Limb (tissue), 2 donors: ENCODE measurements around the gene AMPH.
A peak's percentile ranks its signal among the peaks of the same experiment; 100 is the strongest.
"Not testable (repeated sequence)": the region's sequence is repeated elsewhere in the genome, so short reads cannot be mapped to it uniquely, and the experiment has no call there.

Experiments
- DNase-seq, 2 donors: peaks; one replicate each; pipeline ENCODE4 v3.0.0-alpha.2; 2016; ENCODE audit errors: extremely low spot score in 2 of 2

The AMPH gene

DNA sequence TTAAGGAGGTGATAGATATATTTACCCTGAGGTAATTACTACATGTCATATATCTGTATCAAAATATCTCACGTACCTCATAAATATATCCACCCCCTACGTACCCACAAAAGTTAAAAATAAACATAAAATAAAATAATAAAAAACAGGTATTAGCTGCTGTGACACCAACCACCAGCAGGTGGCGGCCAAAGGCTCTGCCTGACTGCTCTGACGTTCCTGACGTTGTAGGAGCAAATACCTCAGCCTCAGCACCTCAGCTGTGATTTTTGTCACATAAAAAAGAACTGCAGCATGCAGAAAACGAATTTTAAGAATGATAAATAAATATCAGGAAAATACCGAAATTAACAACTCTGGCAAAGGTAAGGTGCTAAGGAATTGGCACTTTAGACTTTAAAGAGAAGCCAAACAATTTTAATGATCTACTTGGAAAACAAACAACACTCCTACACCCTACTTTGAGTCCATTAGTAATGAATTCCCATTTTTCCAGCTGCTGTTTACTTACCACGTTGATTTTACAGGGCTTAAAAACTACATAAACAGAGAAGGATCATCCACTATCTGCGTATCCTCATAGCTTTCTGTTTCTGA lies 232.3 kb downstream of the AMPH start:
- peak; percentile 55 to 68 for DNase-seq

DNA sequence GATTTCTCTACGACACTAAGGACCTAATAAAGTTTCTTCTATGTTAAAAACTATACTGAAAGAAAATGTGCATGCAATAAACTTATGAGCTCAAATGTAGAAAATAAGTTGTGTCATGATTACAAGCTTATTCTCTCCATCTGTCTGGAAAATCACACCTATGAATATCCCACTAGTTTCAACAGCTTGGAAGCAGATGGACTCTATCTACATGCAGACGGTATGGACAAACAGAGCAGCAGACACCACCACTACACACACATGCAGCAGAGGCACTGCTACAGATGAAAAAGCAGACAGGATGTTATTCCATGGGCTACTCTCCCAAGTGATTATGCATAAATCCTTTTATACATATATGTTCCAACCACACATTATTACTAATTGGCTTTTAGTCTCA lies 234.3 kb downstream of the AMPH start:
- DNase-seq = no peak

DNA sequence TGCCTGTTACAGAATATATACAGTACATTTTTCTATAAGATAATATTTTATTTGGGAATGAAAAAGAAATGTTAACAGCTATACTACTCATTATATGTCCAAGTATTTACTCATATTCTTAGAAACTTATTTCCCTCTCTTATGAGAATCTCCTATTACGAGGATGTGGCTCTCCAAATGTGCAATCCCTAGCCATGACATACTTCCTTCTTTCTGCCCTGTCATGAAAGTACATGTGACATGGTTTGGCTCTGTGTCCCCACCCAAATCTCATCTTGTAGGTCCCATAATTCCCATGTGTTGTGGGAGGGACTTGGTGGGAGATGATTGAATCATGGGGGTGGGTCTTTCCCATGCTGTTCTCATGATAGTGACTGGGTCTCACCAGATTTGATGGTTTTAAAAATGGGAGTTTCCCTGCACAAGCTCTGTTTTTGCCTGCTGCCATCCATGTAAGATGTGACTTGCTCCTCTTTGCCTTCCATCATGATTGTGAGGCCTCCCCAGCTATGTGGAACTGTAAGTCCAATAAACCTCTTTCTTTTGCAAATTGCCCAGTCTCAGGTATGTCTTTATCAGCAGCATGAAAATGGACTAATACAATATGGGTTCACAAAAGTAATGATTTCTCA lies 235.1 kb downstream of the AMPH start:
- not testable (repeated sequence) for DNase-seq

DNA sequence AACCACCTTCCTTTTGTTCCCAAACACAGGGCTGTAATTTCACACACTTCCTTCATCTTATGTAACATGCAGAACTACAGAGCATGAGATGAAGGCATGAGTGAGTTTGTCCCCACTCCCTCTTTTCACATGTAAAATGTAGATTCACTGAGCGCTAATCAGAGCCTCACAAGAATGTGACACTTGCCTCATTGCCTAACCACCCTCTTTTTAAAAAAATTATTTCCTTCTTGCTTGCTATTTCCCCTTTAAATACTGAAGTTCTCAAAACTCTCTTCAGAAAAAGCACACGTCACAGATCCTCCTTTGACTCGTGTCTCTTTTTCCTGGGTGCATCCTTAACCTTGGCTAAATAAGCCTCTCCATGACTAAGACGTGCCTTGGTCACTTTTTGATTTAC lies 236.5 kb downstream of the AMPH start:
- no peak for DNase-seq

DNA sequence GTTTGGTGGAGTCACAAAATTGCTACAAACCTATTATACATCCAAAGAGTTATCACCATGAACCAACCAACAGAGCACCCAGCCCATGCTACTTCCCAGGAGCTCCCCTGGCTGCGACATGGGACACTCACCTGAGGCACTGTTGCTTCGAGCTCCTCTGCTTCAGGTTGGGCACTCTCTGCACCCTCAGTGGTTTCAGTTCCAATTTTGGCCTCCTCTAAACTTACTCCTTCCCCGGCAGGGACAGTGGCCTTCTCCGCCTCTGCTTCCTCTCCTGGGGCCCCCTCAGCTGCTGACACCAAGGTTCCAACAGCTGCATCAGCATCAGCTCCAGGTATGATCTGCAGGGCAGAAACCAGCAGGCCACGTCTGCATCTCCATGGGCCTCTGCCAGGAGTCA lies 237.3 kb downstream of the AMPH start:
- DNase-seq = no peak

DNA sequence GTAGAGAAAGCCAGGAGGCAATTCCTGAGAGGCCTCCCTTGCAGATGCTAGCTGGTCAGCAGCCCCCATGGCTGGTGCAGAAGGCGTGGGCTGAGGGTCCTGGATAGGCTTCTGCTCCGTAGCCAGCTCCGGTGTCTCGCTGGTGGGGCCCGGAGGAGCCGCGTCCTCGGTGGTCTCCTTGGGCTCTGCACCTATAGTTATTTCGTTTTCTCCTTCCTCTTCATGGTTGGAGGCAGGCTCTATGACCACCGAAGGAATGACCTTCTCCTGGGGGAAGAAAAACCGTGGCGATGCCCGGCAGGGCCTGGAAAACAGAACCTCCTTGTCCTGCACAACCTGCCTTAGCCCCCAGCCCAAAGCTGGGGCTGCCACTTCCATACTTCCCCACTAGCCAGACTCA lies 239.4 kb downstream of the AMPH start:
- DNase-seq = no peak

DNA sequence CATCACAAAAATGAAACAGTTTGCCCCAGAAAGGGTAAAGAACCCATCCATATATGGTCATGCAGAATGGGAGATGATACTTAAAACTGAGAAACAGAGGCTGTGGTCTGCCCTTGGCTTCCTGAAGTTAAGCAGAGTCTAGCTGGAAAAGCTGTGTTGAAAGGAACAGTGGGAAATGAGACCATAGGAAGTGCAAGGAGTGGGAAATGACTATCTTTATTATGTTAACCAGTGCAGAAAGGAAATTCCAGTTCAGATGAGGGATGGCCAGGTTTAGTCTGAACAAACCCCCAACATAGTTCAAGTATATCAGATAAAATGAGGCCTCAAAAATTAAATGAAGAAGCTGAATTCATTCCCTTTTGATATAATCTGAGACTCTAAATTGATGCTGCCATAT lies 245.5 kb downstream of the AMPH start:
- no peak for DNase-seq

DNA sequence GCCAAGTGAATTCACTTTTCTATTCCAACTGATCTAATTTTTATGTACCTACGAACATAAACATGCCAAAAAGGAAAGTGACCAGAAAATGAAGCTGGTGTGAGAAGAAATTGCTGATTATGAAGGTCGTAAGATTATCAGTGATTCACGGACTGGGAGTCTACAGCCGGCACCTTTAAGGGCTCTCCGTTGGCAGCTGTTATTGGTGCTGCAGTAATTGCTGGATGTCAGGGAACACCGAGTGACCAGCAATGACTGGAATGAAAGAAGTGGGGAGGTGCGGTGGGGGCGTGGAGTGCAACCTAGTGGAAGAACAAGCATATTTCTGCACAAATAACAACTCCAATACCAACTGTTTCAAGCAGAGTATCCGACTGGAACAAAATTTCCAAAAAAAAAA lies 247.9 kb downstream of the AMPH start:
- DNase-seq = no peak

DNA sequence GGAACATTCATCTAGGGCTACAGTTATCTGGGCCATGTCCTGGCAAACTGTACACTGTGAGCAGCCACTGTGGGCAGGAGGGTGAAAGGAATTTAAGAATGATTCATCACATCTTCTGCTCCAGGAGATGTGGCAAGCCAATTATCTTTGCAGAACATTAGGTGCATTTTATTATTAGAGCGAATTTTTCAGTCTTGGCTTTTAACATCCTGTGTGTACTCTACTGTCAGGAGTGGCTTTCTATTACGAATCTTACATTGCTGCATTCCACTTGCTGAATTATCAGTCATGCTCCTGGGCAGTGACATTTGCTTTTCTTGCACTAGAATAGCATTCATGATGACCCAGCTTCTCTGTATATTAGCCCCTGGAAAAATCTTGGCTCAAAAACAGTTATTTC lies 248.5 kb downstream of the AMPH start:
- DNase-seq = no peak

DNA sequence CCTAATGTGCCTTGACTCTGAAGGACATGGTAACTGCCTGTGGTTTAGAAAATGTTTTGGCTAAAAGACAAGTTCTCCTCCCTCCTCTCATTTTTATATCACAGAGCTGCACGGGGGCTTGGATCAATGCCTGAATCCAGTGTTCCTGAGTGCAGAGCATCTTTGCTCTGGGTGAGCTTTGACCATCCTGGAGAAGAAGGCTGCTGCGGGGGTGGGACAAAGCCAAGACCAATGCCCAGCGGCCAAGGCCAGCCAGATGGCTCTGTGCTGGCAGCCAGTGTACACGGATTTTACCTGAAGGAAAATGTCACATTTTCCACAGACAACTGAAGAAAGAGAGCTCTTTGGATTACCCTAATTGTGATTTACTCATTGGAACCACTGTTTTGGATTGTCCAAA lies 255.7 kb downstream of the AMPH start:
- no peak for DNase-seq

DNA sequence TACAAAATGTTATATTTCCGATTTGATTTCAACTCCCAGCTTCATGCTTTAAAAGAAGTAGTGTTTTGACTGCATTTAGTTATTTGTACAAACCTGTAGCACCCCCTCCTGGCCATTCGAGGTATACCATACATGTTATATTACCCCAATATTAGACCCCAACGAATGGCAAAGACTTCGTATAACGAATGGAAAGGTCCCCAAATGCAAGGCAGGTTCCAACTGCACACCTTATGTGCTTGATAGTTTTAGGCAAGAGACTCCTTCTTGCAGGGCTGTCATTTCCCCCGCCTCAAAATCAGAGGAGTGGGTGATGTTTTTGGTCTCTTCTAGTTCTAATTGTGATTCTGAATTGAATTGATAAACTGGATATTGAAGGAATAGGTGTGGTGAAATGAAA lies 256.7 kb downstream of the AMPH start:
- DNase-seq = peak; percentile 53 to 61

DNA sequence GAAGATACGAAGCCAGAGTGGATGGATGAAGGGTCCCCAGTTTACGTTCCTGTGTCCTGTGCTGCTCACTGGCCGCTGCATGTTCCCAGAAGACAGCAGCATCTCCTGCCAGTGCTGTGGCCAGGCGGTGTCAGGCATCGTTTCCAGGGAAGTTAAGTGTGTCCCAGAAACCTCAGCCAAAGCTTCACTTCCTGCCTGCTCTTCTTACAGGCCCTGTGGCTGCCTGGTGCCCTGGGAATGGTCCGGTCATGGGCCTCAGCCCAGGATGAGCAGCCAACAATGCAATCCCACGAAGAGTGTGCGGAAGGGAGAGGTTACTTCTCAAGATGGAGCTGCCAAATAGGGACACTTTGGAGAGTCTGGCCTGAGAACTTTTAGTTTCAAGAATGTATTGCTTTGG lies 258.0 kb downstream of the AMPH start:
- no peak for DNase-seq

DNA sequence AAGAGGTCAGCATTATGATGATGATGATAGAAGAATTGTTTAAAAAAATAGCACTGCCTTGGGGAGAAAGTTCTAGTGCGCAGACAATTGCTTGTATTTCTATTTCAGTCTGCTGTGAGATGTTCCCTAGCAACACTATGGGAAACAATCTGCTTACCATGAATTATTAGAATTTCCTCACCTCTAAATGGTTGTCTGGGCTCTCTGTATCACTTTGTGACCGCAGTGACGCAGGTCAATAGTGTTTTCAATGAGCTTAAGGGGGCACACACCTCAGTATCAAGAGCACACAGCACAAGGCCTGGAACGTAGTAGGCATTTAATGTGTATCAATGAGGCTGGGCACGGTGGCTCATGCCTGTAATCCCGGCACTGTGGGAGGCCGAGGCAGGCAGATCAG lies 258.9 kb downstream of the AMPH start:
- DNase-seq = no peak

DNA sequence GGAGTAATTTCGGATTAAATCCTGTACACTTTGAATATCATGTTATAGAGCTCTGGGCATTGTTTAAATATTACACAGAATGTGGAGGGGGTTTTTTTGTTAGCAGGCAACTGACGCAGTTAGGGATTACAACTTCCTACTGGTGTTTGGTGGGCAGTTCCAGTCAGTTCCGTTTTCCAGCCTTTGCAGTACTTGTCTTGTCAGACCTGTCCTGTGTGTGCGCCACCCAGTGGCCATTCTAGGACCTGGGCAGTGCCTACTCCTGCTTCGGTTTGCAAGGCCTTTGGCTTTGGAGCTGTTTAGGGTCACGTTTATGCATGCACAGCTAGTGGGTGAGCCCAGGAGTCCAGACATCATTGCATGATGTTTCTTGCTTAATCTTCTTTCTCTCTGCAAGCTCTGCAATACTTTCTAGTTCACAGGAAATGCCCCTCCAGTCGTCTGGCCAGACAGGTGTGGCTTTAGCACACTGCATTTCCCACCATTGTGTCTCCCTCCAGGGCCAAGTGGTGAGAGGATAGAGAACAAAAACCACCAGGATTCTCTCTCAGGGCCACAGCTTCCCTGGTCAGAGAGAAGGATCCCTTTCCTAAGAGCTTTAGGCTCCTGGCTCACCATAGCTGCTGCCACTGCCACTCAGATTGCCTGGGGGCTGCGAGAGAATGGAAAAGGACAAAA lies 261.2 kb downstream of the AMPH start:
- DNase-seq = peak in 1 of 2 donors; percentile 82

DNA sequence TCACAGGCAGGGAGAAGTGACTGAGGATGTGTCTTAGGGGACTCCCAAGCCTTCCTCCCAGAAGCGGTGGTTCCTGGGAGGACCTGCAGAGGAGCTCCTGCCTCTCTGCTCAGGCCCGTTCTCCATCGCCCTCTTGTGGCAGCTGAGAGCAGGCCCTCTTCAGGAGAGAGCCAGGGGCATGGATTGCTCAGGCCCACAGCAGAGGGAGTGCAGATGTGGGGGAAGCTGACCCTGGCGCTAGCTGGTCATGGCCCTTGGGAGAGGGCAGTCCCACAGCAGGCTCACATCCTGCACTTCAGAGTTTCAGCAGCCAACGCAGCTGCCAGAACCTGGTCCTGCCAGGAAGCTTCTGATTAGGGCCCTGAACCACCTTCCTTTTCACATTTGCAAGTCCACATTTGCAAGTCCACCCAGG lies 263.0 kb downstream of the AMPH start:
- peak in 1 of 2 donors; percentile 54 for DNase-seq

DNA sequence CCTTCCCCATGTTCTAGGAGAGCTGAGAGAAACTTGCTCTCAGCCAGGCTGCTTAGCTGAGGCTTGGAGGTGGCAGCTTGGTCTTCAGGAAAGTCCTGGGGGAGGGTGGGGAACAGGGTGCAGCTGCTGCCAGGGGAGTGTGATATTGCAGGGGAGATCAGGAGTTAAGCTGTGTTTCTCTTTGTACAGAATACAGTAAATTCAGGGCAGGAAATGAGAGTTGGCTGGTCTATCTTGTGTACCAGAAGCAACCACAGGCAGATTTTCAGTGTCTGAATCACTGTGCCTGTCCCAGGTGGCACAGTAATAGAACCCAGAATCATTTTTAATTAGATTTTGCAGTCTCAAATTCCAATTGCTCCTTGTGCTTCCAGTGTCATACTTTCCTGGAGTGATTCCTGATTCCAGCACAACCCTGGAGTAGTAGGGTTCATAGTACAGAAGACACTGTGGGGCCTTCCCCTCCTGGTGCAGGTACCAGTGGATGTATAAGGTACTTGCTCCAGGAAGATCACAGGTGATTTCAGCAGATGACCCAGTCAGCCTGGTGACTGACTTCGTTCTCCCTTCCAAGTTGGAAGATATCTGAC lies 263.8 kb downstream of the AMPH start:
- no peak for DNase-seq

DNA sequence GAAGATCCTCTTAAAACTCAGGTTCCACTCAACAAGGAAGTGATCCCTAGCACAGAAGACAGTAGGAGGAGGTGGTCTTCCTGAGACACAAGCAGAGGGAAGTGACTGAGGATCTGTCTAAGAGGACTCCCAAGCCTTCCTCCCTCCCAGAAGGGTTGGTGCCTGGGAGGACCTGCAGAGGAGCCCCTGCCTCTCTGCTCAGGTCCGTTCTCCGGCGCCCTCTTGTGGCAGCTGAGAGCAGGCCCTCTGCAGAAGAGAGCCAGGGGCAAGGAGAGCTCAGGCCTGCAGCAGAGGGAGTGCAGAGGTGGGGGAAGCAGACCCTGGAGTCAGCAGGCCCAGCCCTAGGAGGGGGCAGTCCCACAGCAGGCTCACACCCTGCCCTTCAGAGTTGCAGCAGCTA lies 267.8 kb downstream of the AMPH start:
- not testable (repeated sequence) for DNase-seq

DNA sequence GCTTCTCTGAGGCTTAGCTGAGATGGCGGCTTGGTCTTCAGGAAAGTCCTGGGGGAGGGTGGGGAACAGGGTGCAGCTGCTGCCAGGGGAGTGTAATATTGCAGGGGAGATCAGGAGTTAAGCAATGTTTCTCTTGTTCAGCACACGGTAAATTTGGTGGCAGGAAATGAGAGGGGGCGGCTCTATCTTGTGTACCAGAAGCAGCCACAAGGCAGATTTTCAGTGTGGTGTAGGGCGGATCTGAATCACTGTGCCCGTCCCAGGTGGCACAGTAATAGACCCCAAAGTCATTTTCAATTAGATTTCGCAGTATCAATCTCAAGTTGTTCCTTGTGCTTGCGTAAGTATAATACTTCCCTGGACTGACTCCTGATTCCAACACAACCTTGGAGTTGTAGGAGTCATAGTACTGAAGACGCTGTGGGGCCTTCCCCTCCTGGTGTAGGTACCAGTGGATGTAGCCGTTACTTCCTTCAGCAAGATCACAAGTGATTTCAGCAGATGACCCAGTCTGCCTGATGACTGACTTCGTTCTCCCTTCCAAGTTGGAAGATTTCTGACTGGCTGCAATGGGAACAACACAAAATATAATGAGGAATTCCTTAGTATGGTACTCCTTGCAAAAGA lies 268.4 kb downstream of the AMPH start:
- DNase-seq = not testable (repeated sequence)

DNA sequence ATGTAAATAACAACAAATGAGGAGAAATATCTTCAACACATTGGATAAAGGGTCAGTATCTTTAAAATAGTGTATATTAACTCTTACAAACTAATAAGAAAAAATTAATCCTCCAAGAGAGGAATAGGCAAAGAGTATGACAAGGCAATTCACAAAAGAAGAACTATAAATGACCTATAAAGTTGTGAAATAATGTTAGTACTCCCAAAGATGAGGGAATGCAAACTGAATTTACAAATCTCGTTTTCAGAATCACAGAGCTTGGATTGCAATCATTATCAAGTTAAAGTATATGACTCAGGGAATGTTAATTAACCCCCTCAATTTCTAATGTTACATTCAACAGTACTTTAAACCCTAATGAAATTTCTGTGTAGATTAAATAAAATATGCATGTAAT lies 270.4 kb downstream of the AMPH start:
- DNase-seq = no peak

DNA sequence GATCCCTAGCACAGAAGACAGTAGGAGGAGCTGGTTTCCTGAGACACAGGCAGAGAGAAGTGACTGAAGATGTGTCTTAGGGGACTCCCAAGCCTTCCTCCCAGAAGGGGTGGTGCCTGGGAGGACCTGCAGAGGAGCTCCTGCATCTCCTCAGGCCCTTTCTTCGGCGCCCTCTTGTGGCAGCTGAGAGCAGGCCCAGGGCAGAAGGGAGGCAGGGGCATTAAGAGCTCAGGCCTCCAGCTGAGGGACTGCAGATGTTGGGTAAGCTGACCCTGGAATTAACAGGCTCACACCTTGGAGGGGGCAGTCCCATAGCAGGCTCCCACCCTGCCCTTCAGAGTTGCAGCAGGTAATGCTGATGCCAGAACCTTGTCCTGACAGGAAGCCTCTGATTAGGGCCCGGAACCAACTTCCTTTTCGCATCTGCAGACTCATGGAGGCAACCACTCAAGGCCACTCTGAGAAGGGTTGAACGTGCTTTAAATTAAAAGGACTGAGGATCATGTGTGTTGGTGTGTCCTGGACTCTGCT lies 272.0 kb downstream of the AMPH start:
- DNase-seq = not testable (repeated sequence)

DNA sequence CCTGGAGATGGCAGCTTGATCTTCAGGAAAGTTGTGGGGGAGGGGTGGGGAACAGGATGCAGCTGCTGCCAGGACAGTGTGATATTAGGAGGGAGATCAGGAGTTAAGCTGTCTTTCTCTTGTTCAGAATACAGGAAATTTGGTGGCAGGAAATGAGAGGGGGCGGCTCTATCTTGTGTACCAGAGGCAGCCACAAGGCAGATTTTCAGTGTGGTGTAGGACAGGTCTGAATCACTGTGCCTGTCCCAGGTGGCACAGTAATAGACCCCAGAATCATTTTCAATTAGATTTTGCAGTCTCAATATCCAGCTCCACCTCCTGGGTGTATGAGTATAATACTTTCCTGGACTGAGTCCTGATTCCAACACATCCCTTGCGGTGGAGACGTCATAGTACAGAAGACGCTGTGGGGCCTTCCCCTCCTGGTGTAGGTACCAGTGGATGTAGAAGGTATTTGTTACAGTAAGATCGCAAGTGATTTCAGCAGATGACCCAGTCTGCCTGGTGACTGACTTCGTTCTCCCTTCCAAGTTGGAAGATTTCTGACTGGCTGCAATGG lies 272.8 kb downstream of the AMPH start:
- not testable (repeated sequence) for DNase-seq
